Inflammatory macrophage treated with lipopolysaccharide for 4 hours (primary cell): ENCODE measurements around the gene CELF5.
"Not testable (repeated sequence)": the region's sequence is repeated elsewhere in the genome, so short reads cannot be mapped to it uniquely, and the experiment has no call there.

Experiments
- DNase-seq: peaks from one replicate; pipeline ENCODE4 v3.0.0-alpha.2; 2020

CELF5 gene

DNA sequence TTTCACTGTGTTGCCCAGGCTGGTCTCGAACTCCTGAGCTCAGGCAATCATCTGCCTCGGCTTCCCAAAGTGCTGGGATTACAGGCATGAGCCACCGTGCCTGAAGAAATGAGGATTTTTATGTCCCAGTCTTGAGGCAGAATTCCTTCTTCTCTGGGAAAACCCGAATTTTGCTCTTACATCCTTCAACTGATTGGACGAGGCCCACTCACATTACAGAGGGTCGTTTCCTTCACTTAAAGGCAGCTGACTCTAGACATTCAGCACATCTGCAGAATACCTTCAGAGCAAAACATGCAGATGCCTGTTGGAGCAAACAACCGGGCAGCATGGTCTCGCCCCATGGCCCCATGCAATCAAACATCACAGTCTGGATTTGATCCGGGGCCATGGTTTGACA is 105.6 kb downstream of the CELF5 start:
- DNase-seq, result no peak

DNA sequence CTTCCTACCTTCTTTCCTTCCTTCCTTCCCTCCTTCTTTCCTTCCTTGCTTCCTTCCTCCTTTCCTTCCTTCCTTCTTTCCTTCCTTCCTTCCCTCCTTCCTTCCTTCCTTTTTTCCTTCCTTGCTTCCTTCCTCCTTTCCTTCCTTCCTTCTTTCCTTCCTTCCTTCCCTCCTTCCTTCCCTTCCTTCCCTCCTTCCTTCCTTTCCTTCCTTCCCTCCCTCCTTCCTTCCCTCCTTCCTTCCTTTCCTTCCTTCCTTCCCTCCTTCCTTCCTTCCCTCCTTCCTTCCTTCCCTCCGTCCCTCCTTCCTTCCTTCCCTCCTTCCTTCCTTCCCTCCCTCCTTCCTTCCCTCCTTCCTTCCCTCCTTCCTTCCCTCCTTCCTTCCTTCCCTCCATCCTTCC is 107.8 kb downstream of the CELF5 start:
- DNase-seq, result not testable (repeated sequence)

DNA sequence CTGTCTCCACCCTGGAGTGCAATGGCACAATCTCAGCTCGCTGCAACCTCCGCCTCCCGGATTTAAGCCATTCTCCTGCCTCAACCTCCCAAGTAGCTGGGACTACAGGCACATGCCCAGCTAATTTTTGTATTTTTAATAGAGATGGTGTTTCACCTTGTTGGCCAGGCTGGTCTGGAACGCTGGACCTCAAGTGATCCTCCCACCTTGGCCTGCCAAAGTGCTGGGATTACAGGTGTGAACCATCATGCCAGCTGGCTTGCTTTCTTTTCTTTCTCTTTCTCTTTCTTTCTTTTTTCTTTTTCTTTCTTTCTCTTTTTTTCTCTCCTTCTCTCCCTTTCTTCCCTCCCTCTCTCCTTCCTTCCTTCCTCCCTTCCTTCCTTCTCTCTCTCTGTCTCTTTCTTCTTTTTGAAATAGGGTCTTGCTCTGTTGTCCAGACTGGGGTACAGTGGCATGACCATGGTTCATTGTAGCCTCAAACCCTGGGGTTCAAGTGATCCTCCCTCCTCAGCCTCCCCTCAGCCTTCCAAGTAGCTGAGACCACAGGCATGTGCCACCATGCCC is 108.6 kb downstream of the CELF5 start:
- no peak for DNase-seq

DNA sequence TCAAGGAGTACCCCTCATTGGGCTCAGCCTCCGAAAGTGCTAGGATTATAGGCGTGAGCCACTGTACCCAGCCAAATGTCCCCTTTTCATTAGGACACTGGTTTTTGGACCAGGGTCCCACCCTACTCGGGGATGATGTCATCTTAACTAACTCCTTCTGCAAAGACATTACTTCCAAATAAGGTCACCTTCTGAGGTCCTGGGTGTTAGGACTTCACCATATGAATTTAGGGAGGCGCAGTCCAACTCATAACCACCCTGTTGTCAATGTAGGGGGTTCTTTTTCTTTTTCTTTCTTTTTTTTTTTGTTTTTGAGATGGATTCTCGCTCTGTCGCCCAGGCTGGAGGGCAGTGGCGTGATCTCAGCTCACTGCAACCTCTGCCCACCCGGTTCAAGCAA is 109.2 kb downstream of the CELF5 start:
- DNase-seq, result no peak

DNA sequence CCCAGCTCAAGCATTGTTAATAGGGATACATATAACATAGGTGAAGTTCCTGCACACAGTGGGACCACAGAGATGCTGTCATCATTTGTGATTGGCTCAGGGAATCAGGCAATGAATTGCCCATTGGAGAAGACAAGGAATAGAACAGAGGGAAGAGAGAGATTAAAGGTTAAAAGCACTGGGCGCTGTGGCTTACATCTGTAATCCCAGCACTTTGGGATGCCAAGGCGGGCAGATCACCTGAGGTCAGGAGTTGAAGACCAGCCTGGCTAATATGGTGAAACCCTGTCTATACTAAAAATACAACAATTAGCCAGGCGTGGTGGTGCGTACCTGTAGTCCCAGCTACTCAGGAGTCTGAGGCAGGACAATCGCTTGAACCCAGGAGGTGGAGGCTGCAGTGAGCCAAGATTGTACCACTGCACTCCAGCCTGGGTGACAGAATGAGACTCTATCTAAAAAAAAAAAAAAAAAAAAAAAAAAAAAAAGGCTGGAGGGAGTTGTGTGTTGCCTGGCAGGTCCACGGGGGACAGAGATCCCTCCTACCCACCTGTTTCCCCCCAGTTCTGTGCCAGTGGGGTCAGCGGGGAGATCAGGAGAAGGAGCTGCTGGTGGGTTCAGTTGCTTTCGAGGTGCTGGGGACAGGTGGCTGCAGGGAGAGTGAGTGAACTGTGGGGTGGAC is 110.4 kb downstream of the CELF5 start:
- DNase-seq, result not testable (repeated sequence)

- DNase-seq, result no peak
Observed at GRCh38 chr19:3335431-3336350, 111.2 kb downstream of the CELF5 start.

- DNase-seq, result no peak
Observed at GRCh38 chr19:3336351-3336679, 111.9 kb downstream of the CELF5 start.

DNA sequence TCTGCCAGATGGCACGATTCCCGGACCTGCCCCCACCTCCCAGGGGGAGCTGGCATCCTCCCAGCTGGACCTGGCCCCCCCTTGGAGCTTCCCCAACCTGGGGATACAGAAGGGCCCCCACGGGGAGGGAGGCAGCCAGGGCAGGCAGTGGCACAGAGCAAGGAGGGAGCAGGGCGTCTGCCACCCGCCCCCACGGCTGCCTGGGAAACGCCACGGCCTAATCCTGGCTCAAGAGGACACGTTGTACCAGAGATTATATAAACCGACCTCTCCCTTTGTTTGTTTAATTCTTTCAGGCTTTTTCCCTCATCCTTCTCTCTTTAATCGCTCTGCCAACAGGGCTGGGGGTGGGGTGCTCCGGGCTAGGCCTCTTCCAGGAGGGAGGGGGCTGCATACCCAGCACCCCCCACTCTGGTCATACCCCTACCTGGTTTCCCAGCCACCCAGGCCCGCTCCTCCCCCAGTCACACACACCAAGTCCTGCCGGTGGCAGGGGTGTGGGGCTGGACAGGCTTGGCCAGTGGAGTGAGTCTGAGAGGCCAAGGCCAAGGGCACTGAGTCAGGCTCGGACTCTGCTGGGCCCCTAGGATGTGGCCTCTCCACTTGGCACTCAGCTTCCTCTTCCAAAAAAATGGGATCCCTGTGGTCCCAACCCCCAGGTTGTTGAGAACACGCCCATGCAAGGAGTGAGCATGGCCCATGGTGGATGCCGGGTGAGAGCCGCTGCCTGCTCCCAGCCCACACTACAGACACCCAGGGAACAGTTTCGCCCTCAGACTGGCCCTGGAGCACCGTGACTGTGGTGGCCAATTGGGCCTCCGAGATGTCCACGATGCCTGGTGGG is 112.4 kb downstream of the CELF5 start:
- no peak for DNase-seq

GRCh38 chr19:3338541-3339181 is 114.2 kb downstream of the CELF5 start:
- DNase-seq, result peak; percentile 18

DNA sequence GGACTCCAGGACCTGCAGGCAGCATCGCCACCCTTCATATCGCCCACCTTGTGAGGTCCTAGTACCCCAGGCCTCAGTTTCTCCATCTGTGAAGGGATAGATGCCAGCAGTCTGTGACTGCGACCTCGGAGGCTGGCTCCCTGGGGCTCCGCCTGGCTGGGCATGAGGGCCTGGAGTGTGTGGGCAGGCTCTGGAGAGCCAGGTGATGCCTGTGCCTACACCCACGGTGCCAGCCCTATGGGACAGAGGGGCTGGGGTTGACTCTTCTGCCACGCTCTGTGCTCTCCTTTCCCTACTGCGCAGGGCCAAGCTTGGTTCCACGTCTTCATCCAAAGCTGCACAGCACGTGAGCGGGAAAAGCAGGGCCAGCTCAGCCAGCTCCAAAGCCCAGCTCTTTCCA is 115.9 kb downstream of the CELF5 start:
- DNase-seq, result no peak

DNA sequence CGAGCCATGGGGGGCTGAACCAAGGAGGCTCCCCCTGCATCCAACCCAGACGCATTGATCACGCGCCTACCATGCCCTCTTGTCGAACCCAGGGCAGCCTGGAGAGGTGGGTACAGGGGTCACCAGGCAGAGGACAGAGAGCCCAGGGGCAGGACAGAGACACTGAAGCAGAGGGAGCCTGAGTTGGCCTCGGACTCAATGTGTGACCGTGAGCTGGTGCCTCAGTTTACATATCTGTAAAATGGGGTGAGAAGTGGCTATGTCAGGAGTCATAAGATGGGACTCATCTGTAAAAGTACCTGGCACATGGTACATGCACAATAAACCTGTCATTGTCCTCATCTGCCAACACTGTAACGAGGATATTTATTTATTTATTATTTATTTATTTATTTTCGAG is 117.8 kb downstream of the CELF5 start:
- DNase-seq, result no peak

DNA sequence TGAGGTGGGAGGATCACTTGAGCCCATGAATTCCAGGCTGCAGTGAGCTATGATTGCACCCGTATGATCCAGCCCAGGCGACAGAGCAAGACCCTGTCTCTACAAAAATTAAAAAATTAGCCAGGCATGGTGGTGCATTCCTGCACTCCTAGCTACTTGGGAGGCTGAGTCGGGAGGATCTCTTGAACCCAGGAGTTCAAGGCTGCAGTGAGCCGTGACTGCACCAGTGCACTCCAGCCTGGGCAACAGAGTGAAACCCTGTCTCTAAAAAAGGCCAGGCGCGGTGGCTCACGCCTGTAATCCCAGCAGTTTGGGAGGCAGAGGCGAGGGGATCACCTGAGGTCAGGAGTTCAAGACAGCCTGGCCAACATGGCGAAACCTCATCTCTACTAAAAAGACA is 118.5 kb downstream of the CELF5 start:
- DNase-seq, result not testable (repeated sequence)

- peak; percentile 87 for DNase-seq
Observed at GRCh38 chr19:3343619-3344502, 119.4 kb downstream of the CELF5 start.

DNA sequence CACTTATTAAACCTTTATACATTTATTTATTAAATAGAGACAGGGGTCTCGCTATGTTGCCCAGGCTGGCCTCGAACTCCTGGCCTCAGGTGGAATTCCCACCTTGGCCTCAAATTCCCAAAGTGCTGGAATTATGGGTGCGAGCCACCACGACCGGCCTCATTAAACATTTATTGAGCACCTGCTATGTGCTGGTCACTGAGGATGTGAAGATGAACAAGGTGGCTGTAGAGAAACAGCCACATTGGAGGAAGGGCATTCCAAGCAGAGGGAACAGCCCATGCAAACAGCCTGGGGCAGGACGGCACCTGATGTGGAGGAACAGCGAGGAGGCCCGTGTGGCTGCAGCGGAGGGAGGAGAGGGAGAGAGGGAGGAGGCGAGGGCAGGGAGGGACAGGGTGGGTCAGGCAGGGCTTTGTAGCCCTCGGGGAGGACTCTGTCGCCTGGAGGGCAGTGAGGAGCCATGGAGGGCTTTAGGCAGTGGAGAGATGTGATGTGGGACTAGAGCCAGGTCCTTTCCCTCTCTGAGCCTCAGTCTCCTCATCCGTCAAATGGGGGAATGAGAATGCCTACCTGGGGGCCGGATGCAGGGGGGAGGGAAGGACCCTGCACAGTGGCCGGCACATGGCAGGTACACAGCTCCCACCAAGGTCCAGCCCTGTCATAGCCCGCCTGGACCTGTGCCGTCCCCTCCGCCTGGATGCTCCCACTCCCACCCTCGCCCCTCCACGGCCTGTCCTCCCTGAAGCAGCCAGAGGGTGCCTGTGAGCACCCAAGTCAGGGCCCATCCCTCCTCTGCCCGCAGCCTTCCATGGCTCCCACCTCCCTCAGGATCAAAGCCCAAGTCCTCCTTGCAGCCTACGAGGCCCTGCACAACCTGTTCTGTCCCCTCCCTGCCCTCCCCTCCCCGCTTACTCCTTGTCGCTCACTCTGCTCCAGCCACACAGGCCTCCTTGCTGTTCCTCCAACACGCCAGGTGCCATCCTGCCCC is 120.4 kb downstream of the CELF5 start:
- DNase-seq, result no peak

- no peak for DNase-seq
Observed at GRCh38 chr19:3345850-3346460, 121.5 kb downstream of the CELF5 start.
